H1 (cell line): ENCODE results near the gene ELMO1. TPM values are rescaled to one million over a fixed set of nuclear protein-coding genes. Genes with fewer than 3 reads are reported as not detected.
"Not testable (repeated sequence)": the region's sequence is repeated elsewhere in the genome, so short reads cannot be mapped to it uniquely, and the experiment has no call there.

Experiments
- CTCF ChIA-PET: fragments of 300-600 bp; sonication (Branson Sonifier 250); formaldehyde crosslinking; loops from one replicate; lab custom pipeline; 2021; ENCODE audit not compliant: partially characterized antibody; lab: Charles Lee
- POLR2A ChIA-PET: fragments of 300-600 bp; sonication (Branson Sonifier 250); formaldehyde crosslinking; loops from one replicate; lab custom pipeline; 2021; ENCODE audit warnings: inconsistent platforms; ENCODE audit not compliant: partially characterized antibody; lab: Charles Lee
- DNase-seq, 2 experiments: peaks; one replicate each; pipeline versions ENCODE4 v3.0.0 to v3.0.0-alpha.2; 2010 to 2022; ENCODE audit warnings: low spot score in 2 of 2, low read depth in 1 of 2, mixed read lengths in 1 of 2
- FAIRE-seq: peaks from 2 replicates; lab custom pipeline; 2011; peaks lifted over from hg19 to GRCh38; lab: Jason Lieb, UNC
- H2AFZ ChIP-seq: 2 replicates; pipeline ENCODE4 v1.8.1; 2012; ENCODE audit warnings: low read length, inconsistent platforms
- H2AK5ac ChIP-seq: 2 replicates; pipeline ENCODE4 v1.6.1; 2013; ENCODE audit warnings: low read depth, low read length
- H2BK120ac ChIP-seq: replicated peaks from 2 replicates; pipeline ENCODE3; 2013; ENCODE audit warnings: low read depth, low read length, inconsistent platforms
- H2BK12ac ChIP-seq: 2 replicates; pipeline ENCODE4 v1.6.1; 2013; ENCODE audit warnings: low read depth, low read length
- H2BK15ac ChIP-seq: 2 replicates; pipeline ENCODE4 v1.6.1; 2013; ENCODE audit warnings: low read length
- H2BK20ac ChIP-seq: 2 replicates; pipeline ENCODE4 v1.6.1; 2013; ENCODE audit warnings: low read length
- H2BK5ac ChIP-seq: 2 replicates; pipeline ENCODE4 v1.6.1; 2013; ENCODE audit warnings: low read depth, low read length
- H3K14ac ChIP-seq: 2 replicates; pipeline ENCODE4 v1.6.1; 2013; ENCODE audit warnings: inconsistent platforms; ENCODE audit not compliant: insufficient read length
- H3K18ac ChIP-seq: 2 replicates; pipeline ENCODE4 v1.6.1; 2013; ENCODE audit warnings: low read length; ENCODE audit errors: extremely low read depth
- H3K23ac ChIP-seq: 2 replicates; pipeline ENCODE4 v1.6.1; 2013; ENCODE audit warnings: inconsistent platforms; ENCODE audit not compliant: insufficient read length
- H3K23me2 ChIP-seq: 2 replicates; pipeline ENCODE4 v1.6.1; 2013; ENCODE audit warnings: low read depth, low read length
- H3K27ac ChIP-seq: 2 replicates; pipeline ENCODE4 v1.6.1; 2011; ENCODE audit warnings: low read depth, low read length, inconsistent platforms
- H3K27me3 ChIP-seq, 4 experiments: replicated peaks in 1 of 4; 1 replicate in 1 of 4; 2 replicates in 3 of 4; pipeline versions ENCODE4 v1.6.1 to v1.8.1; 2011 to 2013; ENCODE audit warnings: low read length in 3 of 4, mild to moderate bottlenecking in 3 of 4, inconsistent platforms in 2 of 4, mixed read lengths in 2 of 4, moderate library complexity in 1 of 4; ENCODE audit not compliant: control insufficient read depth in 3 of 4, insufficient read depth in 3 of 4; ENCODE audit errors: extremely low read depth in 1 of 4
- H3K36me3 ChIP-seq, 4 experiments: 2 replicates each; pipeline versions ENCODE4 v1.6.1 to v1.8.1; 2011 to 2013; ENCODE audit warnings: mild to moderate bottlenecking in 4 of 4, low read length in 3 of 4, moderate library complexity in 2 of 4, control low read depth in 1 of 4, inconsistent platforms in 1 of 4; ENCODE audit not compliant: insufficient read depth in 4 of 4, control insufficient read depth in 2 of 4
- H3K4ac ChIP-seq: replicated peaks from 2 replicates; pipeline ENCODE3; 2013; ENCODE audit warnings: low read length, low read depth, mixed read lengths, inconsistent platforms; ENCODE audit not compliant: insufficient read length
- H3K4me1 ChIP-seq, 4 experiments: replicated peaks in 1 of 4; 1 replicate in 1 of 4; 2 replicates in 3 of 4; pipeline versions ENCODE4 v1.6.1 to v1.8.1; 2011 to 2013; ENCODE audit warnings: low read length in 3 of 4, inconsistent platforms in 2 of 4, mixed read lengths in 1 of 4; ENCODE audit not compliant: insufficient read depth in 4 of 4, control insufficient read depth in 3 of 4
- H3K4me2 ChIP-seq, 2 experiments: 2 replicates each; pipeline versions ENCODE4 v1.6.1 to v1.8.1; 2011 to 2013; ENCODE audit warnings: low read depth in 2 of 2, low read length in 2 of 2, control low read depth in 1 of 2, inconsistent platforms in 1 of 2, mild to moderate bottlenecking in 1 of 2; ENCODE audit not compliant: insufficient read depth in 1 of 2
- H3K4me3 ChIP-seq, 4 experiments: fragments of 200-600, 300-600 bp in 1 of 4; sonication (generic), shearing (Covaris generic), sonication (Bioruptor Twin) in 1 of 4; 2 replicates each; pipeline versions ENCODE4 v1.5.1 to v1.8.1; 2011 to 2016; ENCODE audit warnings: low read length in 4 of 4, low read depth in 3 of 4, control low read depth in 2 of 4, inconsistent platforms in 2 of 4, mild to moderate bottlenecking in 2 of 4, mixed read lengths in 1 of 4, moderate library complexity in 1 of 4; ENCODE audit not compliant: insufficient read depth in 2 of 4; ENCODE audit errors: extremely low read depth in 1 of 4
- H3K56ac ChIP-seq: replicated peaks from 2 replicates; pipeline ENCODE3; 2013; ENCODE audit warnings: low read depth, mild to moderate bottlenecking, mixed read lengths, low read length, inconsistent platforms; ENCODE audit not compliant: insufficient read length
- H3K79me1 ChIP-seq: 2 replicates; pipeline ENCODE4 v1.6.1; 2013; ENCODE audit warnings: low read depth, low read length, control low read depth
- H3K79me2 ChIP-seq, 2 experiments: 2 replicates each; pipeline versions ENCODE4 v1.6.1 to v1.8.1; 2012 to 2013; ENCODE audit warnings: low read length in 2 of 2, mild to moderate bottlenecking in 2 of 2, inconsistent platforms in 1 of 2; ENCODE audit not compliant: insufficient read depth in 2 of 2, control insufficient read depth in 1 of 2
- H3K9ac ChIP-seq, 4 experiments: replicated peaks in 1 of 4; 1 replicate in 1 of 4; 2 replicates in 3 of 4; pipeline versions ENCODE4 v1.6.1 to v1.8.1; 2011 to 2013; ENCODE audit warnings: low read depth in 3 of 4, low read length in 3 of 4, control low read depth in 2 of 4, mild to moderate bottlenecking in 2 of 4, moderate library complexity in 2 of 4, inconsistent platforms in 1 of 4; ENCODE audit errors: extremely low read depth in 1 of 4
- H3K9me3 ChIP-seq, 2 experiments: 2 replicates each; pipeline versions ENCODE4 v1.6.1 to v1.8.1; 2012 to 2013; ENCODE audit warnings: mild to moderate bottlenecking in 2 of 2, moderate library complexity in 2 of 2, control low read depth in 1 of 2, inconsistent platforms in 1 of 2, low read depth in 1 of 2, low read length in 1 of 2, mixed read lengths in 1 of 2; ENCODE audit not compliant: insufficient read depth in 2 of 2
- H4K20me1 ChIP-seq, 2 experiments: replicated peaks in 1 of 2; 2 replicates each; pipeline versions ENCODE3 to v1.8.1; 2011 to 2013; ENCODE audit warnings: inconsistent platforms in 2 of 2, low read length in 2 of 2, mild to moderate bottlenecking in 1 of 2; ENCODE audit not compliant: insufficient read depth in 2 of 2, control insufficient read depth in 1 of 2
- H4K5ac ChIP-seq: 2 replicates; pipeline ENCODE4 v1.6.1; 2013; ENCODE audit warnings: low read length, low read depth, mixed read lengths, inconsistent platforms; ENCODE audit not compliant: insufficient read length
- H4K8ac ChIP-seq: 2 replicates; pipeline ENCODE4 v1.8.0; 2013; ENCODE audit warnings: mild to moderate bottlenecking, moderate library complexity, low read length, inconsistent platforms; ENCODE audit not compliant: insufficient read depth; ENCODE audit errors: extremely low read depth
- H4K91ac ChIP-seq: replicated peaks from 2 replicates; pipeline ENCODE3; 2013; ENCODE audit warnings: low read length, mixed read lengths, inconsistent platforms; ENCODE audit not compliant: insufficient read length
- WGBS, 2 experiments: shearing (Covaris generic) in 1 of 2; methylation state at CpG; one replicate each; pipeline versions ENCODE4 v1.1.6 to v1.1.7; 2013 to 2015; ENCODE audit warnings: low lambda C conversion rate in 2 of 2, mixed read lengths in 2 of 2, inconsistent platforms in 1 of 2, low coverage in 1 of 2, missing lambda C conversion rate in 1 of 2; ENCODE audit not compliant: insufficient replicate concordance in 2 of 2, insufficient coverage in 1 of 2, insufficient read length in 1 of 2; ENCODE audit errors: extremely low coverage in 1 of 2, missing lambda C conversion rate in 1 of 2; 5-methylcytosine and 5-hydroxymethylcytosine counted together
- polyA plus RNA-seq, 7 experiments: library from polyadenylated mRNA; depleted of rRNA in 3 of 7; stranded (reverse) in 5 of 7; unstranded in 2 of 7; fragments of >200 nt in 5 of 7; fragments of 200-250 nt in 2 of 7; gene quantifications; 1 replicate in 5 of 7; 2 replicates in 1 of 7; 4 replicates in 1 of 7; pipeline versions ENCODE4 v1.2.1 to v1.2.3, GENCODE V29; 2011 to 2013; ENCODE audit warnings: missing spikeins in 2 of 7, mixed read lengths in 2 of 7
- total RNA-seq: library from RNA; stranded (reverse); fragmentation: NEBNext Ultra II Directional; extraction: Animal tissue kit (Norgen Biotek cat#: 25700); gene quantifications from 2 replicates; pipeline ENCODE4 v1.2.1, GENCODE V29; 2021

Gene ELMO1
- total and polyA plus RNA-seq, 2 of the 8 experiments (the other 6 are each of a cell fraction or from before 2014, with no cell fraction given) = 18.4 to 21.0 TPM

- H2BK120ac ChIP-seq, H3K56ac ChIP-seq, H3K79me2 ChIP-seq, H3K36me3 ChIP-seq, H2BK15ac ChIP-seq, H4K20me1 ChIP-seq, H2BK12ac ChIP-seq, H2AFZ ChIP-seq, H3K4me3 ChIP-seq, FAIRE-seq, DNase-seq, H3K27me3 ChIP-seq, H2BK20ac ChIP-seq, H3K27ac ChIP-seq, H4K5ac ChIP-seq, H4K91ac ChIP-seq, H3K4me2 ChIP-seq, H3K79me1 ChIP-seq, H3K4ac ChIP-seq, H3K23me2 ChIP-seq, H3K9ac ChIP-seq, H3K4me1 ChIP-seq, POLR2A ChIA-PET, H2AK5ac ChIP-seq, H3K18ac ChIP-seq, H3K9me3 ChIP-seq, H3K14ac ChIP-seq, H2BK5ac ChIP-seq, H3K23ac ChIP-seq, H4K8ac ChIP-seq: not testable (repeated sequence)
- 99% methylated on average over 11 of the region's 28 CpGs; no CpG with 5 or more reads in 1 of the 2 experiments for WGBS, 2 experiments
- CTCF ChIA-PET = interaction anchor here (0.6 to 1.2 kb wide), 2 partner anchors 13 to 263 kb away, joined by 3 read pairs; no protein-coding TSS in a partner anchor
Observed at GRCh38 chr7:36973534-36973933, 475.1 kb downstream of the ELMO1 start.
